ENCODE measurements around the gene OR52H1.

- TF ChIP-seq, protein P1, sequence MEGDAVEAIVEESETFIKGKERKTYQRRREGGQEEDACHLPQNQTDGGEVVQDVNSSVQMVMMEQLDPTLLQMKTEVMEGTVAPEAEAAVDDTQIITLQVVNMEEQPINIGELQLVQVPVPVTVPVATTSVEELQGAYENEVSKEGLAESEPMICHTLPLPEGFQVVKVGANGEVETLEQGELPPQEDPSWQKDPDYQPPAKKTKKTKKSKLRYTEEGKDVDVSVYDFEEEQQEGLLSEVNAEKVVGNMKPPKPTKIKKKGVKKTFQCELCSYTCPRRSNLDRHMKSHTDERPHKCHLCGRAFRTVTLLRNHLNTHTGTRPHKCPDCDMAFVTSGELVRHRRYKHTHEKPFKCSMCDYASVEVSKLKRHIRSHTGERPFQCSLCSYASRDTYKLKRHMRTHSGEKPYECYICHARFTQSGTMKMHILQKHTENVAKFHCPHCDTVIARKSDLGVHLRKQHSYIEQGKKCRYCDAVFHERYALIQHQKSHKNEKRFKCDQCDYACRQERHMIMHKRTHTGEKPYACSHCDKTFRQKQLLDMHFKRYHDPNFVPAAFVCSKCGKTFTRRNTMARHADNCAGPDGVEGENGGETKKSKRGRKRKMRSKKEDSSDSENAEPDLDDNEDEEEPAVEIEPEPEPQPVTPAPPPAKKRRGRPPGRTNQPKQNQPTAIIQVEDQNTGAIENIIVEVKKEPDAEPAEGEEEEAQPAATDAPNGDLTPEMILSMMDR (IDR thresholded peaks at IDR 0.05) = no peak
- TF ChIP-seq POLR2A (IDR thresholded peaks at IDR 0.05) = no peak
Observed at GRCh38 chr11:5531053-5531831, 17.1 kb downstream of the OR52H1 start.

All from lower leg skin (tissue), 3 donors.